Measurements from ENCODE around the gene CXCL14.
A peak's percentile ranks its signal among the peaks of the same experiment; 100 is the strongest.

CXCL14 gene, protein sequence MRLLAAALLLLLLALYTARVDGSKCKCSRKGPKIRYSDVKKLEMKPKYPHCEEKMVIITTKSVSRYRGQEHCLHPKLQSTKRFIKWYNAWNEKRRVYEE

DNA sequence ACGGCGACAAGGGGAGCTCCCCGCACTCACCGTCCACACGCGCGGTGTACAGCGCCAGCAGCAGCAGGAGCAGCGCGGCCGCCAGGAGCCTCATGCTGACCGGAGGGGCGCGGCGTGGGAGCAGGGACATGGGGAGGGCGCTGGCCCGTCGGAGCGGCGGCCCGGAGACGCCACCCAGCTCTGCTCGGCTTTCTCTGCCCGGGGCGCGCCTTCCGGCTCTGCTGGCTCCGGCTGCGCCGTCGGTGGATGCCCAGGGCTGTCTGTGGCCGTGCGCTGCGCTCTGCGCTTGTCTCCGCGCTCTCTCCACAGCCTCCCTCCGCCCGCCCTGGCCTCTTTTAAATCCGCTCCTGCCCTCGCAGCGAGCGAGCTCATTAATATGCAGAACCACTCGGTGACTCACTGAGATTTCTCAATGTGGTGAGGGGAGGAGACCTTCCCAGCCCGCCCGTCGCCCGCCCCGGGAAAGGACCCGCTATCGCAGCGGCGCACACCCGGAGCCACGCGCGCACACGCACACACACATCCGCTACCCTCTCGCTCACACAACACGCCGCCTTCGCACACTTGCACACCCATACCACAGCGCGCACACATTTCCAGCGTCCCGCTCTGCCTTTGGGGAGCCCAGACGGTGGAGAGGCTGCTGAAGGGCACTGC is at the start of gene CXCL14:
CXCL14 (minus strand) TSS at position 307 of the 657 bp plus-strand sequence; CDS start at position 94, 213 bp downstream.
- peak; percentile 84 for DNase-seq (ENCODE audit: low read depth, low spot score)

DNA sequence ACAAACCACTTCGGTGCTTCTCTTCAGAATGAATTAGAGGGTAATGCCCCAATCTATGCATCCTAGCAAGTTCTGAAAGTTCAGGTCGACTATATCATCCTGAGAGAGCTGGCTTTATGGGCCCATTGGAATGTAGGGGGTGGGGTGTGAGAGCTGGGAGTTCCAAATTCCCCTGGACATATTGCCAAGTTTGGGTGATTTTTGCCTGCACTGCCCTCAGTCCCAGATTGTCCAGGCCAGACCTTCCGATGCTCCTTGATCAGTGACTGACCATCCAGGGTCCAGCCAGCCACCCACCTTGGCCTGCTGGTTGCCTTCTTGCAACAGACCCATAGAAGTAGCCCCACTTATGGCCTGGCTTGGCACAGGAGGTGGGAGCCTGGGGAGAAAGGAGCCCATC is 47.8 kb upstream of the CXCL14 start:
- no peak for DNase-seq (ENCODE audit: low read depth, low spot score)

DNA sequence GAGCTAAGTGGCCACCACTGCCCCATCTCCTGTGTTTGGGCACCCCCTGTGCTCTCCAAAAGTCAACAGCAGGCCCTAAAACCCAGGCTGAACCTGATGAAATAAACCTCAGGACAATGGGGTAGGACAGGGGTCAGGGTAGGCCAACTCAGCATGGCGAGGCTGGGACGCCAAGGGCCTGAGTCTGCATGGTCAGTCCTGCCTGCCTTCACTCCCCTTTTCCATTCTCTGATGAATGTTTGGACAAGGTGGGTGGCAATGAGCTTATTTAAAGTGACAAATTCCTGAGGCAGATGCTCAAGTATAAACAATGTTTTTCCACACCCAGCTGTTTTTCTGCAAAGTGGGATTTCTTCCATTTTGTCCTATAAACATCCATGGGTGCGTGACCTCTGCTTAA is 47.2 kb upstream of the CXCL14 start:
- DNase-seq (ENCODE audit: low read depth, low spot score), result no peak

DNA sequence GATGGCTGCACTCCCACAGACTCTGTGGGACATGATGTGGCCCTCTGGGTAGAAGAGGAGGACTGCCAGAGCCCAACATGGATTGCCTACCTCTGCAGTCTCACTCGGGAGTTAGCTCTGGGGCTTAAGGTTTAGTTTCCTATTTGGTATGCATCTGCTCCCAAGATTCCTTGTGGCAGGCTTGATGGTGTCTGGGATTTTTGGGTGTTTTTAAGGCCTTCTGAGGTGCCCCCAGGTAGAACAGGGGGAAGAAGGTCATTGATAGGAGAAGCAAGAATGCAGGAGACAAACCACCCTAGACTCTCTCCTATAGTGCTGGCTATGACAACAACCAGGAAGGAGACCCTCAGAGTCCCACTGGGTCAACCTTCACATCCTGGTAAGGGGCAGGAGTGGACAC is 46.7 kb upstream of the CXCL14 start:
- no peak for DNase-seq (ENCODE audit: low read depth, low spot score)

DNA sequence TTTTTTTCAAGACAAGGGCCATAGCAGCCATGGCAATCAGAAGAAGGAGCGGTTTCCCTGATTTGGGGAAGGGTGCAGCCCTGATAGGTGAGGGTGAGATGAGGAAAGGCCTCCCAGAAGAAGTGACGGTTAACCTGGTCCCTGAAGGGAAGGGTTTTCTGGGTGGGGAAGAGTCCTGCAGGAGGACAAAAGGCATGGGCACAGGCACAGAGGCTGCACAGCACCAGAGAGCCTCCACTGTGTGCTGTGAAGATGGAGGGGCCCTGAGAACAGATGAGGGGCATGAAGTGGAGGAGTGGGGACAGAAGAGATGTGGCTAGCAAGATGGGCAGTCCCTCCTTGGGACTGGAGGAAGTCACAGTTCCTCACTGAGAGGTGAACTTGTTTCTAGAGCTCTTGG is 46.3 kb upstream of the CXCL14 start:
- no peak for DNase-seq (ENCODE audit: low read depth, low spot score)

DNA sequence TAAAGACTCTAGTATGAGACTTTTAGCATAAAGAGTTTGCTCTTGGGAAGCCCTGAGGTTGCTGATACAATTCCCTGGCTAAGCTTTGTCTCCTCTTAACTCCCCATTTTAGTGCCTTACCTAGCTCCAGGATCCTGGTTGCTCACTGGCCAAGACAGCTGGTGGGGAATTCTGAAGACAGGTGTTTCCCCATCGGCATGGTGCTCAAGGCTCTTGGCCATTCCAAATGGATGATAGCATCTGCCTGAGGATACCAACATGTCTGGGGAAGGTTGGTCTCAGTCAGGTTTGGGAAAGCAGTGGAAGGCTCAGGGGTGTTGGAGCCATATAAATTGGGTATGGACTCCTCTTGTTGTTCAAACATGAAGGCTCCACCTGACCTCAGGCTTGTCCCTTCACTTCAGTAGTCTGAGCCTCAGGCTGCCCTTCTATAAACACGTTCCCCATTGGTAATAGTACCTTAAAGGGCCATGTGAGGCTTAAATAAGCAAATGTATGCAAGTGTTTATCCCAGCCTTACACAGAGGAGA is 44.5 kb upstream of the CXCL14 start:
- no peak for DNase-seq (ENCODE audit: low read depth, low spot score)

DNA sequence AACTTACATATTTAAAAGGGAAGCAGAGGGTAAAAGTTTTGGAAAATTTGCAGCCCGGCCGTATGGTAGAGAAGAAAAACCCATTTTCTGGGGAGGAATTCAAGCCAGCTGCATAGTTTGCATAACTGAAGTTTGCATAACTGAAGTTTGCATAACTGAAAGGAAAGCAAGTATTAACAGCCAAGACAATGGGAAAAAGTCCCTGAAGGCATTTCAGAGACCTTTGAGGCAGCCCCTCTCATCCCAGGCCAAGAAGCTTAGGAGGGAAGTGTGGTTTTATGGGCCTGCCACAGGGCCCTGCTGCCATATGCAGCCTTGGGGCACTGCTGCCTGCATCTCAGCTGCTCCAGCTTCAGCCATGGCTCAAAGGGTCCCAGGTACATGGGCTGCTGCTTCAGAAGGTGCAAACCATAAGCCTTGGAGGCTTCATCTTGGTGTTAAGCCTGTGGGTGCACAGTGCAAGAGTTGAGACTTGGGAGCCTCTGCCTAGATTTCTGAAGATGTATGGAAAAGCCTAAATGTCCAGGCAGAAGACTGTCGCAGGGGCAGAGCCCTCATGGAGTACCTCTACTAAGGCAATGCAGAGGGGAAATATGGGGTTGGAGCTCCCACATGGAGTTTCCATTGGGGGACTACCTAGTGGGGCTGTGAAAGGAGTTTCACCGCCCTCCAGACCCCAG is 36.9 kb upstream of the CXCL14 start:
- DNase-seq (ENCODE audit: low read depth, low spot score), result peak; percentile 44

DNA sequence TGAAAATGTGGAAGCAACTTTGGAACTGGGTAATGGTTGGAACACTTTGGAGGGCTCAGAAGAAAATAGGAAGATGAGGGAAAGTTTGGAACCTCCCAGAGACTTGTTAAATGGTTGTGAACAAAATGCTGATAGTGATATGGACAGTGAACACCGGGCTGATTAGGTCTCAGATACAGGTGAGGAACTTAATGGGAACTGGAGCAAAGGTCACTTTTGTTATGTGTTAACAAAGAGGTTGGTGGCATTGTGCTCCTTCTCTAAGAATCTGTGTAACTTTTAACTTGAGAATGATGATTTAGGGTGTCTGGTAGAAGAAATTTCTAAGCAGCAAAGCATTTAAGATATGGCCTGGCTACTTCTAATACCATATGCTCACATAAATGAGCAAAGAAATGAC is 36.4 kb upstream of the CXCL14 start:
- no peak for DNase-seq (ENCODE audit: low read depth, low spot score)

DNA sequence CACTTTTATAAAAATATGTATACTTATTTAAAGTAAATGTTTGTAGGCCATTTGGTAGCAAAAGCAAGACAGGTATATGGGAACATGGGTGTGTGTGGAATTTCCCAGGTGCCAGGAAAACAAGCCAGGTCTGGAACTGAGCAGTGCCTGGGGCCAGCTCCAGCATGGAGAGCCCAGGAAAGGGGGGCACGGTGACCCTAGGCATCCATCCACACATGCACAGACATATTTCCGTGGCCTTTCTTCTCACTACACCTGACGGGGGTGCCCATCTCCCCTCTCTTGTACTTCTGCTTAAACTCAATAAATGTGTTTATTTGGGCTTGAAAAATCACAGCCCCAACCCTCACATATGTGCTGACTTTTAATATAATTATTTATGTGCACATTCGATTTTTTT is 31.2 kb upstream of the CXCL14 start:
- DNase-seq (ENCODE audit: low read depth, low spot score), result no peak

DNA sequence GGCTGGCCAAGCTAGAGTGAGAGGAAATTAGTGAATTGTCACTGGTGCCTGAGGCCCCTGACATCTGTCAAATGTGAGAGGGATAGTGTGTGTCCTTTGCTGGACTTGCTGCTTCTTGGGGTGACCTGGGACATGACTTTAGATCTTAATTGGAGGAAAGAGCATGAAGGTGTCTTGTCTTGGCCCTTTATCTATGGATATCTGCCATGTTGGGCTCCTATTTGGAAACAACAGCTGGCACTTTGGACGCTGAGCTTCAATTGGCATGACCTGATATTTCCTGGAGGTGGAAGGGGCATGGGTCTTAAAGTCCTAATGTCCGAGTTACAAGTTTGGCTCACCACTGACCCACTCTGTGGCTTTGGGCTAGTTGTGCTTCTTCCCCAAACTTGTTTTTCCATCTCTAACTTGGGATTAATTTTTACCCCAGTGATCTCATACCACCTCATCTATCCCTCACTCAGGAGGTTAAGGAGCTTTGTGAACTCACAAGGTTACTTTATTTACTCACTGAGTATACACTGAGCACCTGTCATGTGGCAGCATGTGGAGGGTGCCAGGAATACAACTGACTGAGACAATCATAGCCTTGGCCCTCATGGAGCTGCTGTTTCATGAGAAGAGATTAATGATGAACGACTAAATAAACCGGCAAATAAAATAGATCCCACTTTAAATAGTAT is 30.1 kb upstream of the CXCL14 start:
- no peak for DNase-seq (ENCODE audit: low read depth, low spot score)

DNA sequence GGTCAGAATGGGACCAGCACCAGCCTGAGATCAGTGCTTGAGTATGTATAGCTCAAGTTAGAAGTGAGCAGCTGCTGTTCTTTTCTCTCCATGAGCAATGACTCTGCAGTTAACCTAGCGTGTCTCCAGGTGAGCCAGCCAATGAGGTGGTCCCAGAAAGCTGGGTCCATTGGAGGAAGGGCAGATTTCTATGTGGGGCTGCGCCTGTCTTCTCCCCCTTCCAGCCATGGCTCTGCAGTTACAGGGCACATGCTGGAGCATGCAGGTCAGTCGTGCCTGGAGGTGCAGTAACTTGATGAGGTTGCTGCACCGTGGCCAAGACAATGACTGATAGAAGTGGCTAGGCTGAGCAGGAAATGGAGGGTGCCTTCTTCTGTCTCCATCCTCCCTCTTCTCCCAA is 29.6 kb upstream of the CXCL14 start:
- DNase-seq (ENCODE audit: low read depth, low spot score), result no peak

DNA sequence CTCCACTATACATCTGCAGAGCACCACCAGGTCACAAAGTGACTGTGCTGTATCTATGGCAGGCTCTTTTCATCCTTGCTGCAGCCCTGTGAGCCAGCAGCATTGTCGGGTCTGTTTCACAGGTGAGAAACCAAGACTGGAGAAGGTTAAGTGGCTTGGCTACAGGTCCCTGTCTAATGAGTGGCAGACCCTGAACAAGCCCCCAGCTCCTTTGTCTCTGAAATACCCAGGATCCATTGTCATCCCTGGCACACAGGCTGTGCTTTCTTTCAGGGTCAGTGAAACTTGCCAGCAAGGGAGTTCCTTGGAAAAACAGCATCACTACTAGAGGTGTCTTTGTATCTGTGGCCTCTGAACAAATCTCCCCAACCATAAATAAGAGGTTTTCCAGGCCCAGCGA is 27.6 kb upstream of the CXCL14 start:
- DNase-seq (ENCODE audit: low read depth, low spot score), result no peak

DNA sequence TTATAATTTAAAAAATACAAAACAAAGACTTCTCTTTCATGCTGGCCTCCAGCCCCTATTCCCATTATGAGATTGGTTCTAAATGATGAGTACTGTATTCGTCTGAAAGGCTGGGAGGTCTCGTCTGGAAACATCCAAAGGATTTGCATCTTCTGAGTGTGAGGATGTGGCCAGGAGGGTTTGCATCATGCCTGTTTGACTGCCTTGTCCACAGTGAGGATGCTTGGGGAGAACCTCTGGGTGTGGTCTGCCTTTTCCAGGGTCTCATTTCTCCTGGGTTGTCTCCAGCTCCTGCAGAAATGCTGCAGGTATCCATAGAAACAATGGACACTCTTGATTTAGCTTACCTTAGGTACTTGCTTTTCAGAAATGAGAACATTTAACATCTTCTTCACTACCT is 26.4 kb upstream of the CXCL14 start:
- DNase-seq (ENCODE audit: low read depth, low spot score), result no peak

DNA sequence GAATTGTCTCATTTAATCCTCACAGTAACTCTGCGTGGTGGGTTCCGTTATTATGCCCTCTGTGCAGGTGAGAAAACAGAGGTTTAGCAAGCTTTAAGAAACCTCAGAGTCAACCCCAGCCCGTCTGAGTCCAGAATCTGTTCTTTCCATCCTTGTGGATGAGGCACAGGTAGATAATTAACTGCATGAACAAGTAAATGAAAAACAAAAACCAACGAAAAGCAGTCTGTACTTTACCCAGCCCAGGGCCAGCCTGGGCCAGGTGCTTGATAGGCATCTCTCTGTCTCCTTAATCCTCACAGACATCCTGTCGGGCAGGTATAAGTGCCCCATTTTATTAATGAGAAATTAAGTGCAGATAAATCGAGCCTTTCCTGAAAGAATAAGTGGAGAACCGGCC is 25.3 kb upstream of the CXCL14 start:
- DNase-seq (ENCODE audit: low read depth, low spot score), result peak; percentile 27

DNA sequence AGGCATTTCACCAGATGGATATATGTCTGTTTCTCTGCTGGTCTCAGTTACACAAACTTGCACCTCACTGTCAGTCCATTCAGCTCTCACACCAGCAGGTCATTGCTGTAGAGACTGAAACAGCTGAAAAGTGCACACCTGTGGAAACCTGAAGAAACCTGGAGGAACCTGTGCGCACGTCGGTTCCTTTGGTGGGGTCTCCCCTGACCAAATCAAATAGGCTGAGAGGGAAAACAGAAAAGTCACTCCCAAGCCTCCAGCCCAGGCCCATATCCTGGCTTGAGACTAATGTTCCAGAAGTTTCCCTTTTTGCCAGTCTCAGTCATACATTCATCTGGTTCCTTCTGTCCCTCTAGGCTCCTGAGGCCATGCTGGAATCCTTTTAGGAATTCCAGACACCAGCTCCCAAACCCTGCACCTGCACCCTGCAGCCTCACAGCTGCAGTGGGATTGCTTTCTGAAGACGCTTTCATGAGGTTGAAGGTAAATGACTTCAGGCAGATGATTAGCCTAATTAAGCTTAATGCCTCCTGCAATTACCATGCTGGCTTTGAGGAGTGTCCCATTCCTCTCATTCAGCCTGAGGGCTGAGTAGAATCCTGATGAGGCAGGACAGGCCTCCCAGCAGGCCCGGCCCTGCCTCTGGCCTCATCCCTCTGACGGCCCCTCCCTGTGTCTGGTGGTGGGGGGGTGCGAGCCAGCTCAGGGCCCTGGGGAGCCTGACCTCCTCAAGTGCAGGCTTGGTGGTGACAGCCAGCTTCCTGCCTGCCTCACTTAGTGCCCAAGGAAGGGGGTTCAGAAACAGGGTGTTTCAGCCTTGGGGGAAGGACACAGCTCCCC is 24.3 kb upstream of the CXCL14 start:
- peak; percentile 96 for DNase-seq (ENCODE audit: low read depth, low spot score)

DNA sequence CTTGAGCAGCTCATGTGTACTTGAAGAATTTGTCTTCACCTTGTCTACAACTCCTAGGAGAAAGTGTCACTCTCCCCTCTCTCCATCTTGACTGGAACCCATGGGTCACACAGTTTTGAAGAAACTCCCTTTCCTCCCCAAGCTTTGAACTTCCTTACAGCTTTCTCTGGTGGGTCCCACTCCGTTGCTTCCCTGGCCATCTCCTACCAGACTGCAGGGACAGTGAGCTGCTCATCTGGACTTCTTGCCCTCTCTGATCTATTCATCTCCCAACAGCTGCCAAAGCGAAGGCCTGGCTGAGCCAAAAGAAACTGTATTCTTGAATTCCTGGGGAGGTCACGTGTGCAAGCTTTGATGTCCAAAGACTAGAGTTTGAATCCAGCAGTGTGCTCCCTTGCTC is 22.7 kb upstream of the CXCL14 start:
- DNase-seq (ENCODE audit: low read depth, low spot score), result no peak

DNA sequence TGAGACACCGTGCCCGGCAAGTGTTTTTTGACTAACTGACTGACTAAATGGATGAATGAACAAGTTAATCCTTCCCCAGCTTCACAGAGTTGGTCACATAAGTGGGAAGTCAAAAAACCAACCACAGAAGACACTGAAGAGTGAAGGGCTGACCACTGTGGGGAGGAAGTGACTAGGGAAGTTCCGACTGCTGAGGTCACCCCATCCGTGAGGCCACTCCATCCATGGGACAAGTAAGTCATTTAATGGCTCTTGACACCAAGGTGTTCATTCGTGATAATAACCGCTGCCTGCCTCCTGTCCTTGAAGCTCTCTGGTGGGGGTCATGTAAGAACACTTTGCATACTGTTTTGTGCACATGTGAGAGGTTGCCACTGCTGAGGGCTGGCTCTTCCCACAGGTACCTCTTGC is 22.2 kb upstream of the CXCL14 start:
- DNase-seq (ENCODE audit: low read depth, low spot score), result no peak

DNA sequence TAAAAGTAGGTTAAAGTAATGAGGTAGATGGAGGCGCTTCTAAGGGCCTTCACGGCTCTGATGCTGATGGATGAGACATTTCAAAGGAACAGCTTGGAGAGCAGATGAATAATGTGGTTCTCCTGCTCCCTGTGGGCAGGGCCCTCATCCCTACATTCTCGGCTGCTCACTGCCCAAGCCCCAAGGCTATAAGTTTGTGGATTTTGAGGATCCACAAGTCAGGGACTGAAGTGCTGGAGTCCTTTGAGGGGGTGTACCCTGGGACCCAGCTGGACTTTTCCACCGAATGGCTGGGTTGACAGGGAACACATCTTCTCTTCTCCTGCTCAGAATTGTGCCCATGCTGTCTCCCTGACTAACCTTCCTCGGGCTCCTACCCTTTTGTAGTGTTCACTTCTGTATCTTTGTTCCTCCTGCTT is 21.4 kb upstream of the CXCL14 start:
- DNase-seq (ENCODE audit: low read depth, low spot score), result peak; percentile 55

DNA sequence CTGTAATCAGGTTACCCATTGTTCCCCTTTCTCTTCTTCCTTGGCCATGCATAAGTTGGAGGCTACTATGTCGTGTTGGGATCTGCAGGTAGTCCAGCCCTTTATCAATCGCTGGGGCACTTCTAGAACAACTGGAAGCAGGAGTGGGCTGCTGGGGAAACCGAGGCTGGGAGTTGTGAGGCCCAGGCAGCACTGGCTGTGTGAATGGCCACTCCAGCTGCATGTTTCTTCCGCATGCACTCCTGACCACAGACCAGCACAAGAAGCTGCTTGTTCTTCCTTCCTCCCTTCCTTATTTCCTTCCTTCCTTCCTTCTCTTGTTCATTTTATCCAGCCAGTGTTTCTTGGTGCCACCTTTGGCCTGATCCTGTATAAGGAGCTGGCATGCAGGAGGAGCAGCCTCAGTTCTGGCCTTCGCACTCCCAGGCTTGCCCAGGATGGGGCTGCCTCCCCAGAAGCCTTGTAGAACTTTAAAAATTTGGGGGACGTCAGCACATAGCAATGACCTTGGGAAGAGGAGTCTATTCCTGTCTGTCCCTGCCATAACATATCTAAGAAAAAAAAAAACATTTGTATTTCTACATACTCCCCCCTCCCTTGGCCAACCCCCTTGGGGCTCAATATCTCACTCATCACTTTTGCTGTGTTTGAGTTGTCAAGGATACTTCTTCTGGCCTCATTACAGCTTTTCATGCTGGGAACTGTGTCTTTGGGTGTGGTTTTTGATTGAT is 20.8 kb upstream of the CXCL14 start:
- peak; percentile 1 for DNase-seq (ENCODE audit: low read depth, low spot score)

DNA sequence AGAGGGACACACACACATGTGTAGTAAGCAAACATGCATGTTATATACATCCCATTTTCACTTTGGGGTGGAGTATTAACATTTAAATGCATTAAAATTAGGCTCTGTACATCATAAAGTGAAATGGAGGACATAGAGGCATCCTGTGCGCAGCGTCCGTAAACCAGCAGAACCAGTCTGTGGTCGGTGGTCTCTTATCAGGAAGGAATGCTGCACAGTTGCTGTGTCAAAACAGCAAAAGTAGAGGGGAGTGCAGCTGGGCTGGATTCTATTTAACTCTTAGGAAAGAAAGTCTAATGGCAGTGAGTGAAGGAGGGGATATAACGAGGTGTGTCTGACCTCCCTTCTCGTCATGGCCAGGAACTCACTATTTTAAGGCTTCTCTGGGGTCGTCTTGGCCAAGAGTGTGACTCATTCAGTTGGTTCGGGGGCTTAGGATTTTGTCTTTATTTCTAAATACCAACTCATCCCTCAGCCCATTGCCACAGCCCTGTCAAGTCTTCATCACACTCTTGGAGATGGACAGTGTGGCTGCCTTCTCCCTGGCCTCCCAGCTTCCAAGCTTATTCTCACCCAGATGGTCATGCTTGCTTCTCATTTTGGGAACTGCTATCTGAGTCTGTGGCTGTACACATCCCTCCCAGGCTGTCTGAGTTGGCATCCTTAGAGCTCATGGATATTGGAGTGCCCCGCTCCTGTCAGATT is 20.1 kb upstream of the CXCL14 start:
- DNase-seq (ENCODE audit: low read depth, low spot score), result peak; percentile 43

Data from ELF-1 (cell line).